GM12878 (cell line): ENCODE data around the gene CCDC12. TPM values are rescaled to one million over a fixed set of nuclear protein-coding genes. Genes with fewer than 3 reads are reported as not detected.

Source experiments
- ATAC-seq: fragments of 200-7000 bp; cut with Tn5 transposase; 3 replicates; pipeline ENCODE4 v1.9.1; 2020; ENCODE audit warnings: mild to moderate bottlenecking, moderate library complexity
- BruUV-seq: library from RNA; stranded (reverse); fragments of 400-500 nt; replicated peaks from 2 replicates; lab custom pipeline; 2021; lab: Mats Ljungman, UMichigan
- CTCF ChIA-PET: fragments of 300-600 bp; sonication (Branson Sonifier 250); formaldehyde crosslinking; extraction: SDS; loops from one replicate; lab custom pipeline; 2021; ENCODE audit warnings: inconsistent platforms; lab: Yijun Ruan, JAX
- POLR2A ChIA-PET: fragments of 350-600 bp; formaldehyde crosslinking; extraction: SDS; loops from one replicate; lab custom pipeline; 2021; ENCODE audit warnings: inconsistent platforms; lab: Charles Lee
- RAD21 ChIA-PET: fragments of 300-600 bp; sonication (Branson Sonifier 250); formaldehyde crosslinking; loops from one replicate; lab custom pipeline; 2023; ENCODE audit warnings: antibody characterized with exemption; ENCODE audit not compliant: unreplicated experiment; lab: Charles Lee
- SMC1A ChIA-PET: fragments of 300-600 bp; sonication (Branson Sonifier 250); formaldehyde crosslinking; loops from one replicate; lab custom pipeline; 2023; ENCODE audit not compliant: unreplicated experiment, uncharacterized antibody; lab: Charles Lee
- DNase-seq: peaks from one replicate; pipeline ENCODE4 v3.0.0-alpha.2; 2011; ENCODE audit warnings: low read depth, low spot score
- FAIRE-seq: peaks from 3 replicates; lab custom pipeline; 2011; peaks lifted over from hg19 to GRCh38; lab: Jason Lieb, UNC
- H2AFZ ChIP-seq: 2 replicates; pipeline ENCODE4 v1.6.0; 2011; ENCODE audit warnings: low read depth, low read length, control low read depth; ENCODE audit not compliant: control insufficient read depth
- H3K27ac ChIP-seq: 2 replicates; pipeline ENCODE4 v1.5.1; 2011; ENCODE audit warnings: control low read depth; ENCODE audit not compliant: control insufficient read depth, insufficient read depth
- H3K27me3 ChIP-seq, 2 experiments: replicated peaks in 1 of 2; 2 replicates each; pipeline versions ENCODE4 v1.6.0 to v1.6.1; 2011; ENCODE audit warnings: low read length in 1 of 2; ENCODE audit not compliant: control insufficient read depth in 2 of 2, insufficient read depth in 2 of 2
- H3K36me3 ChIP-seq, 2 experiments: 2 replicates each; pipeline ENCODE4 v1.5.1; 2011; ENCODE audit warnings: low read length in 1 of 2; ENCODE audit not compliant: control insufficient read depth in 2 of 2, insufficient read depth in 2 of 2
- H3K4me1 ChIP-seq: 2 replicates; pipeline ENCODE4 v1.6.1; 2011; ENCODE audit warnings: mild to moderate bottlenecking, low read length, moderate library complexity, mixed read lengths; ENCODE audit not compliant: control insufficient read depth, insufficient read depth
- H3K4me2 ChIP-seq: 2 replicates; pipeline ENCODE4 v1.6.0; 2011; ENCODE audit warnings: control low read depth; ENCODE audit not compliant: control insufficient read depth, insufficient read depth
- H3K4me3 ChIP-seq: fragments of 200-600 bp; sonication (generic); 2 replicates; pipeline ENCODE4 v1.5.1; 2016
- H3K79me2 ChIP-seq: 2 replicates; pipeline ENCODE4 v1.6.0; 2011; ENCODE audit warnings: low read length; ENCODE audit not compliant: control insufficient read depth, insufficient read depth
- H3K9ac ChIP-seq: 2 replicates; pipeline ENCODE4 v1.8.0; 2011; ENCODE audit warnings: low read length, control low read depth, mixed read lengths; ENCODE audit not compliant: control insufficient read depth, insufficient read depth
- H3K9me3 ChIP-seq: replicated peaks from 3 replicates; pipeline ENCODE4 v1.5.1; 2011; ENCODE audit warnings: mild to moderate bottlenecking, low read length; ENCODE audit not compliant: control insufficient read depth, insufficient read depth
- H4K20me1 ChIP-seq: 2 replicates; pipeline ENCODE4 v1.6.0; 2011; ENCODE audit not compliant: control insufficient read depth, insufficient read depth
- KLF5 ChIP-seq: fragments of 450-650 bp; IDR thresholded peaks from 2 replicates; pipeline ENCODE4 v1.6.1; 2014; ENCODE audit warnings: mild to moderate bottlenecking; ENCODE audit not compliant: partially characterized antibody
- MTA3 ChIP-seq: IDR thresholded peaks from 2 replicates; pipeline ENCODE4 v1.6.1; 2012; ENCODE audit warnings: low read length, inconsistent platforms, borderline replicate concordance
- POLR2AphosphoS5 ChIP-seq: IDR thresholded peaks from 2 replicates; pipeline ENCODE4 v1.6.1; 2011; ENCODE audit warnings: mild to moderate bottlenecking, low read length, inconsistent platforms
- RELA ChIP-seq: fragments of 450-650 bp; IDR thresholded peaks from 2 replicates; pipeline ENCODE4 v1.8.0; 2014; ENCODE audit warnings: borderline replicate concordance; ENCODE audit not compliant: partially characterized antibody
- TAF1 ChIP-seq: IDR thresholded peaks from 2 replicates; pipeline ENCODE4 v1.6.1; 2011; ENCODE audit warnings: mild to moderate bottlenecking, low read depth, low read length, borderline replicate concordance
- TCF3 ChIP-seq: IDR thresholded peaks from 2 replicates; pipeline ENCODE4 v1.6.1; 2012; ENCODE audit warnings: low read depth, mild to moderate bottlenecking, low read length, borderline replicate concordance; ENCODE audit not compliant: insufficient read depth
- WGBS: methylation state at CpG from one replicate; pipeline ENCODE4 v1.1.6; 2016; ENCODE audit warnings: low lambda C conversion rate; ENCODE audit not compliant: insufficient replicate concordance, insufficient coverage; ENCODE audit errors: missing lambda C conversion rate; 5-methylcytosine and 5-hydroxymethylcytosine counted together
- in situ Hi-C: fragments of 300-500 bp; cut with MboI; formaldehyde crosslinking; loops from 9 replicates; pipeline ENCODE4 v1.14.3; 2018; ENCODE audit warnings: mixed read lengths
- intact Hi-C: fragments of 100-400 bp; cut with micrococcal nuclease; formaldehyde crosslinking; loops from one replicate; pipeline ENCODE4 v1.14.2; 2022; ENCODE audit not compliant: unreplicated experiment
- polyA plus RNA-seq, 11 experiments: library from polyadenylated mRNA; depleted of rRNA in 4 of 11; unstranded in 6 of 11; stranded (reverse) in 5 of 11; fragments of >200 nt; fragmentation: Nextera tagmentation in 4 of 11; fragmentation: Illumina TruSeq in 1 of 11; extraction: Ambion mirVana in 4 of 11; extraction: Trizol in 1 of 11; gene quantifications; 1 replicate in 1 of 11; 2 replicates in 10 of 11; pipeline versions ENCODE4 v1.2.1 to v1.2.3, GENCODE V29; 2011 to 2016; ENCODE audit warnings: inconsistent platforms in 2 of 11, missing spikeins in 2 of 11, low read depth in 1 of 11
- total RNA-seq, 4 experiments: library from RNA; depleted of rRNA in 3 of 4; stranded (reverse); fragments of >200 nt in 3 of 4; fragmentation: Illumina TruSeq in 1 of 4; extraction: Trizol in 1 of 4; gene quantifications; 2 replicates each; pipeline versions ENCODE4 v1.2.1 to v1.2.3, GENCODE V29; 2013 to 2021
- TF ChIP-seq, protein P1 (sequence below): IDR thresholded peaks from 2 replicates; pipeline ENCODE4 v1.6.1; 2012; ENCODE audit warnings: mild to moderate bottlenecking, low read depth, low read length
- TF ChIP-seq, protein P2 (sequence below): IDR thresholded peaks from 2 replicates; pipeline ENCODE4 v1.6.1; 2011; ENCODE audit warnings: low read depth, mild to moderate bottlenecking, low read length, moderate library complexity, borderline replicate concordance; ENCODE audit errors: extremely low read depth

CCDC12 gene
- total and polyA plus RNA-seq, 10 of the 15 experiments (the other 5 are each of a cell fraction or from before 2014, with no cell fraction given), result 9.2 to 91.4 (median 61.3) TPM

DNA sequence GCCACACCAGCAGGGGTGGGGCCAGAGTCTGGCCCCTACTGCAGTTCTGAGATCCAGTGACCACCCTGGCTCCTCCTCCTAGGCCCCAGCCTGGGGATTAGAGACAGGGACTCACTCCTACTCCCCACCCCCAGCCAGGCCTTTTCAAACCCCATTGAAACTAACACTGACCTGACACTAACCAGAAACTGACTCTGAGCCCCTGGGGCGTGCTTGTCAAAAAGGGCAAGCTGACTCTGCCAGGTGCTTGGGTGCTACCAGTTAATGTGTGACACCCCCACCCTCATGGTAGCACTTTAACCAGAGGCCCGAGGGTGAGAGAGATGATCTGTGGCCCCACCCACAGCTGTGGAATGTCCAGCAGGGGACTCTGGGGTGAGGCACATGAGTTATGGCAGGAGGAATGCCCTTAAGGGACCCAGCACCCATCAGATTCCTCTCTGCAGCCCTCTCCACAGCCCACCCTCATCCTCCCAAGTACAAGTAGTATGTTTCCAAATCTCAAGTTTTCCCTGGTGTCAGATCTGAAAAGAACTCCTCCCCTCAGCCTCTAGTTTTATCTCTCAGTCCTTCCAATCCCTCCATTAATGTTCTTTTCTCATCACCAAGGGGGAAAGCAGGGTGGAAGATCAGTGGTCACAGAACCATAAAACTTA lies 97.6 kb downstream of the CCDC12 start (continued):
- TF ChIP-seq, protein P1, sequence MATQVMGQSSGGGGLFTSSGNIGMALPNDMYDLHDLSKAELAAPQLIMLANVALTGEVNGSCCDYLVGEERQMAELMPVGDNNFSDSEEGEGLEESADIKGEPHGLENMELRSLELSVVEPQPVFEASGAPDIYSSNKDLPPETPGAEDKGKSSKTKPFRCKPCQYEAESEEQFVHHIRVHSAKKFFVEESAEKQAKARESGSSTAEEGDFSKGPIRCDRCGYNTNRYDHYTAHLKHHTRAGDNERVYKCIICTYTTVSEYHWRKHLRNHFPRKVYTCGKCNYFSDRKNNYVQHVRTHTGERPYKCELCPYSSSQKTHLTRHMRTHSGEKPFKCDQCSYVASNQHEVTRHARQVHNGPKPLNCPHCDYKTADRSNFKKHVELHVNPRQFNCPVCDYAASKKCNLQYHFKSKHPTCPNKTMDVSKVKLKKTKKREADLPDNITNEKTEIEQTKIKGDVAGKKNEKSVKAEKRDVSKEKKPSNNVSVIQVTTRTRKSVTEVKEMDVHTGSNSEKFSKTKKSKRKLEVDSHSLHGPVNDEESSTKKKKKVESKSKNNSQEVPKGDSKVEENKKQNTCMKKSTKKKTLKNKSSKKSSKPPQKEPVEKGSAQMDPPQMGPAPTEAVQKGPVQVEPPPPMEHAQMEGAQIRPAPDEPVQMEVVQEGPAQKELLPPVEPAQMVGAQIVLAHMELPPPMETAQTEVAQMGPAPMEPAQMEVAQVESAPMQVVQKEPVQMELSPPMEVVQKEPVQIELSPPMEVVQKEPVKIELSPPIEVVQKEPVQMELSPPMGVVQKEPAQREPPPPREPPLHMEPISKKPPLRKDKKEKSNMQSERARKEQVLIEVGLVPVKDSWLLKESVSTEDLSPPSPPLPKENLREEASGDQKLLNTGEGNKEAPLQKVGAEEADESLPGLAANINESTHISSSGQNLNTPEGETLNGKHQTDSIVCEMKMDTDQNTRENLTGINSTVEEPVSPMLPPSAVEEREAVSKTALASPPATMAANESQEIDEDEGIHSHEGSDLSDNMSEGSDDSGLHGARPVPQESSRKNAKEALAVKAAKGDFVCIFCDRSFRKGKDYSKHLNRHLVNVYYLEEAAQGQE, result no peak

DNA sequence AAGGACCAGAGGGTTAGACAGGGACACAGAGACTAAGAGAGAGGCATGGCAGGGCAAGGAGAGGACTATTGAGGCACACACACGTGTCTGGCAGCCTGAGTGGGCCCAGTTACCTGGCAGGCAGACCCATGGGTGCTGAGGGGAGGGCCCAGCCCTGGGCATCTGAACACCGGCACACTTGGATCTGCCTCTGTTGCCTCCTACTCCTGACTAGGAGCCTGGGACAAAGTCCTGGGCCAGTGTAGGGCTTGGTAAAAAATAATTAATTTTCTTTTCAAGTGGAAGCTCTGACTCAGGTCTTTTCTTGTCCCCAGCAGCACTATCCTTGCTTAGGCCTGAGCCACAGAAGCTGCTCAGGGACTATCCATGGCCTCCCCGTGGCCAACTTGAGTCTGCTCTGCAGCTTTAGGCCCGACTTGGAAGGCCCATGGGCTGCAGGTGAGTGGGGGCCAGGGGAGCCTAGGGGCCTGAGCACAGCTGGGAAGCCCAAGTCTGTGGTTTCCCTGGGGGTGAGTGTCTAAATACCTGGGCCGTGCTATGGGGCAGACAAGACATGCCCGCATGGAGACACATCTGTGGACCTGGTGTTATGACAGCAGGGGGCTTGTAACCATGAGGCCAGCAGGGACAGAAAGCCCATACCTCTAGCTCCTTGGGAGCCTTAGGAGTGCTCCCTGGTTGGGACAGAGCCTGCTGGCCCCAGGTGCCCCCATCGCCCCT lies 99.0 kb downstream of the CCDC12 start, which contains the start of gene PTH1R:
TSS of gene PTH1R (plus strand) at position 316 of the 720 bp plus-strand sequence. CDS start 5,839 bp downstream, outside the sequence.
- H3K4me2 ChIP-seq, result no peak within 1 kb of the TSS
- H4K20me1 ChIP-seq, result no peaks in the 10 kb centered on the region
- no peaks in the 10 kb centered on the region for H3K79me2 ChIP-seq
- BruUV-seq, result no TSS peak
- DNase-seq, result no peak
- WGBS, result 29% methylated on average over 7 of the region's 7 CpGs
- peaks cover 3% of the 10 kb centered on the region in 2 experiments; a peak in 2 of 4 replicates for H3K27me3 ChIP-seq
- RAD21 ChIA-PET, result interaction anchor here (1.4 to 1.8 kb wide), 2 partner anchors 9 to 17 kb away, joined by 3 to 6 read pairs; no protein-coding TSS in a partner anchor
- no peaks in the 10 kb centered on the region for H3K36me3 ChIP-seq
- H3K4me3 ChIP-seq, result no peak within 1 kb of the TSS
- no peak for FAIRE-seq
- H3K9ac ChIP-seq, result no peak within 1 kb of the TSS
- TF ChIP-seq KLF5, result no peak
- no peak for TF ChIP-seq TCF3
- TF ChIP-seq POLR2AphosphoS5, result no peak
- TF ChIP-seq TAF1, result no peak
- TF ChIP-seq RELA, result no peak
- no peak for TF ChIP-seq MTA3
- TF ChIP-seq, protein P2, sequence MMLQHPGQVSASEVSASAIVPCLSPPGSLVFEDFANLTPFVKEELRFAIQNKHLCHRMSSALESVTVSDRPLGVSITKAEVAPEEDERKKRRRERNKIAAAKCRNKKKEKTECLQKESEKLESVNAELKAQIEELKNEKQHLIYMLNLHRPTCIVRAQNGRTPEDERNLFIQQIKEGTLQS, result no peak
- TF ChIP-seq, all 136 proteins: peak for 0
- in situ Hi-C loops, result no loop called here
- CTCF ChIA-PET, result interaction anchor here (0.8 to 3.1 kb wide), 3 partner anchors 10 to 17 kb away, joined by 3 to 13 read pairs (median 13); no protein-coding TSS in a partner anchor
- POLR2A ChIA-PET, result interaction anchor here (0.6 kb wide), 1 partner anchor 9 kb away, joined by 3 read pairs; no protein-coding TSS in a partner anchor
- SMC1A ChIA-PET, result interaction anchor here (1.3 to 1.7 kb wide), 2 partner anchors 18 to 172 kb away, joined by 3 to 4 read pairs; no protein-coding TSS in a partner anchor
- H3K4me1 ChIP-seq, result peaks cover 7% of the 10 kb centered on the region
- no peak within 1 kb of the TSS for H2AFZ ChIP-seq
- H3K9me3 ChIP-seq, result no peaks in the 10 kb centered on the region
- no peak within 1 kb of the TSS for H3K27ac ChIP-seq
- no peak for ATAC-seq
- intact Hi-C loops, result no loop called here
